ENCODE measurements around the gene CARD11. TPM values are rescaled to one million over a fixed set of nuclear protein-coding genes. Genes with fewer than 3 reads are reported as not detected.

The CARD11 gene
- total and polyA plus RNA-seq, 11 donors = 0.15 to 3.2 (median 0.33) TPM; not detected in 2

DNA sequence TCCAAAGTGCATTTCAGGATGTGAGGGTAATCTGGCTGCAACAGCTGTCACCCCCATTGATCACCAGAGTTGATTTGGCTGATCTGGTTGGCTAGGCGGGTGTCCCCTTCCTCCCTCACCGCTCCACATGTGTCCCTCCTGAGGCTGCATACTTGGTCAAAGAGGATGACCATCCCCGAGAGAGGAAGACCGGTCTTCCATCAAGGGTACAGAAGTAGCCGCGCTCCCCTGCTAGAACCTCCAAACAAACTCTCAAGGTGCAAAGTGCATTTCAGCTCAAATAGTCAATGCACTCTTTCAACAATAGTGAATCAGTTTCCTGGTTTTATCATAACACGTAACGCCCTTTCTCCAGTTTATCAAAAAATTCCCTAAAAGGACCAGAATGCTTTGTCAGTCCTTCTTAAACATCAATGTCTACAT lies 44.6 kb downstream of the CARD11 start:
- no peak overlapping the region for H3K4me3 ChIP-seq
- TF ChIP-seq POLR2A (IDR thresholded peaks at IDR 0.05) = no peak
- TF ChIP-seq, protein P1, sequence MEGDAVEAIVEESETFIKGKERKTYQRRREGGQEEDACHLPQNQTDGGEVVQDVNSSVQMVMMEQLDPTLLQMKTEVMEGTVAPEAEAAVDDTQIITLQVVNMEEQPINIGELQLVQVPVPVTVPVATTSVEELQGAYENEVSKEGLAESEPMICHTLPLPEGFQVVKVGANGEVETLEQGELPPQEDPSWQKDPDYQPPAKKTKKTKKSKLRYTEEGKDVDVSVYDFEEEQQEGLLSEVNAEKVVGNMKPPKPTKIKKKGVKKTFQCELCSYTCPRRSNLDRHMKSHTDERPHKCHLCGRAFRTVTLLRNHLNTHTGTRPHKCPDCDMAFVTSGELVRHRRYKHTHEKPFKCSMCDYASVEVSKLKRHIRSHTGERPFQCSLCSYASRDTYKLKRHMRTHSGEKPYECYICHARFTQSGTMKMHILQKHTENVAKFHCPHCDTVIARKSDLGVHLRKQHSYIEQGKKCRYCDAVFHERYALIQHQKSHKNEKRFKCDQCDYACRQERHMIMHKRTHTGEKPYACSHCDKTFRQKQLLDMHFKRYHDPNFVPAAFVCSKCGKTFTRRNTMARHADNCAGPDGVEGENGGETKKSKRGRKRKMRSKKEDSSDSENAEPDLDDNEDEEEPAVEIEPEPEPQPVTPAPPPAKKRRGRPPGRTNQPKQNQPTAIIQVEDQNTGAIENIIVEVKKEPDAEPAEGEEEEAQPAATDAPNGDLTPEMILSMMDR (IDR thresholded peaks at IDR 0.05) = no peak
- no peak for DNase-seq
- H3K36me3 ChIP-seq = no peaks in the 10 kb centered on the region
- no peak overlapping the region for H3K27ac ChIP-seq
- intact Hi-C loops (cut with DNase I) = no loop called here
- H3K27me3 ChIP-seq = no peaks in the 10 kb centered on the region
- 82 to 89% (median 84%) methylated on average over 8 of the region's 8 CpGs for whole genome bisulfite sequencing, 4 donors
- ATAC-seq = no peak
- H3K4me1 ChIP-seq = no peaks in the 10 kb centered on the region
- H3K9me3 ChIP-seq = peaks cover 0 to 2% (median 0%) of the 10 kb centered on the region in 12 donors

DNA sequence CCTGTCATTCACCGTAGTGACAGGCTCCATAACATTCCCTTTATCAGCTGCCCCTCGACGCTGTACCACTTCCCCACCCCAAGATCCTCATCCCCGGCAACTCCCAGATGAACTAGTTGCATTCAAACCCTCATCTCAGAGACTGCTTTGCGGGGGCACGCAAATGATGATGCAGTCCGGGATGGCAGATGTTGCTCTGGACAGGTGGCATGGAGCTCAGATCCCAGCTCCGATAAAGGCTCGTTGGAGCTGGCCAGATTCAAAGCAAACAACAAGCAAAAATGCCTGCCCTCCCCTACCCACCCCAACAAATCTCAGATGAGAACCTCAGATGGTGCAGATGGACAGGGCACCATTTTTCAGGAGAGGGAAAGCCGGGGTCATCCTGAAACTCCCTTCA lies 46.7 kb downstream of the CARD11 start:
- H3K27me3 ChIP-seq = no peaks in the 10 kb centered on the region
- no peak for TF ChIP-seq POLR2A (IDR thresholded peaks at IDR 0.05)
- TF ChIP-seq, protein P1 (IDR thresholded peaks at IDR 0.05) = no peak
- WGBS, 4 donors = 74 to 80% (median 76%) methylated on average over 10 of the region's 10 CpGs
- no peak overlapping the region for H3K4me3 ChIP-seq
- intact Hi-C loops (cut with DNase I) = no loop called here
- no peaks in the 10 kb centered on the region for H3K36me3 ChIP-seq
- H3K27ac ChIP-seq = no peak overlapping the region
- DNase-seq = no peak
- no peaks in the 10 kb centered on the region for H3K4me1 ChIP-seq
- no peak for ATAC-seq
- peaks cover 0 to 9% (median 0%) of the 10 kb centered on the region in 12 donors for H3K9me3 ChIP-seq

DNA sequence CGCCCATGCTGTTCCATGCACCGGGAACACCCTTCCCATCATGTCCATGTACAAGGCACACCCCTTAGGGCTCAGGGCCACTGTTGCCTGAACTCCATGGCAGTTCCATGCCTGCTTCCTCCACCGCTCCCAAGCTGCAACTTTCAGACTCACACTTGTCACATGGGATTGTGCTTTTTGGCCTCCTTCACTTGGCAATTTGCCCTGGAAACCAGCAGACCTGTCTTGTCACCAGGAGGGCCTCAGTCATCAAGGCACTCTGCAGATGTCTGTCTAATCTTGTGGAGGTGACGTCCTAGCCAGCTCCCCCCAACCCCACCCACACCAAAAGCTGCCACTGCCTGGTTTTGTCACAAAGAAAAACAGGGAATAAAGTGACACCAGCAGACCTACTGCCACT lies 47.5 kb downstream of the CARD11 start:
- Histone ChIP-seq H3K4me1 (no peaks in the 10 kb centered on the region), H3K9me3 (peaks cover 0 to 17% (median 0%) of the 10 kb centered on the region in 12 donors), H3K4me3 (no peak overlapping the region), H3K36me3 (no peaks in the 10 kb centered on the region), H3K27me3 (no peaks in the 10 kb centered on the region), H3K27ac (no peak overlapping the region)
- WGBS, 4 donors = 61 to 67% (median 64%) methylated on average over 4 of the region's 4 CpGs
- intact Hi-C loops (cut with DNase I) = no loop called here
- no peak for DNase-seq
- TF ChIP-seq, protein P1 (IDR thresholded peaks at IDR 0.05) = no peak
- TF ChIP-seq POLR2A (IDR thresholded peaks at IDR 0.05) = no peak
- no peak for ATAC-seq

DNA sequence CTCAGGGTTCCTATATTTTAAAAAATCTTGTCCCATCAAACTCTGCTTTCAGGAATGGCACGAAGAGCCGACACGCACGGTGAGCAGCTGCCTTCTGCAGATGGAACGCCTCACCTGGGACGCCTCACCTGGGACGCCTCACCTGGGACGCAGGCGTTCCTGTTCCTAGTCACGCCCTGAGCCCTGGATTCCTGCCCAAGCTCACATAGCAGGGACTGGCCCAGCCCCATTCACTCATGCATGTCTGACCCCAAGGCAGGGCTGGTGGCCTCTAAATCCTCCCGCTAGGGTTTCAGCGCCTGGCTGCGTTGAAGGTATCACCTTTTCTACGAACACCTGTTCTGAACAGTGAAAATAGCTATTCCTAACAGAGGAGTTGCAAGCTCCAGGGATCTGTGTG lies 49.8 kb downstream of the CARD11 start:
- no peak overlapping the region for H3K27ac ChIP-seq
- H3K27me3 ChIP-seq = no peaks in the 10 kb centered on the region
- 88 to 94% (median 91%) methylated on average over 14 of the region's 14 CpGs for WGBS, 4 donors
- TF ChIP-seq POLR2A (IDR thresholded peaks at IDR 0.05) = no peak
- TF ChIP-seq, protein P1 (IDR thresholded peaks at IDR 0.05) = no peak
- no peak for ATAC-seq
- no peaks in the 10 kb centered on the region for H3K4me1 ChIP-seq
- H3K4me3 ChIP-seq = no peak overlapping the region
- H3K9me3 ChIP-seq = peaks cover 0 to 32% (median 0%) of the 10 kb centered on the region in 12 donors
- DNase-seq = no peak
- H3K36me3 ChIP-seq = no peaks in the 10 kb centered on the region
- intact Hi-C loops (cut with DNase I) = no loop called here

All from heart left ventricle (tissue), 16 donors.